ENCODE measurements around the gene STAM. TPM values are rescaled to one million over a fixed set of nuclear protein-coding genes. Genes with fewer than 3 reads are reported as not detected.

The STAM gene
- total RNA-seq, 4 donors from 2014 or later, result 19.4 to 23.6 (median 21.8) TPM

- intact Hi-C loops (cut with DNase I), result no loop called here
- Histone ChIP-seq H3K4me1 (no peaks in the 10 kb centered on the region), H3K27ac (no peak overlapping the region), H3K4me3 (replicated peaks in 1 of 3) (no peak overlapping the region), H3K9me3 (no peaks in the 10 kb centered on the region), H3K36me3 (no peaks in the 10 kb centered on the region), H3K27me3 (no peaks in the 10 kb centered on the region)
- DNase-seq, result no peak
- WGBS, 2 donors, result 87 to 89% methylated on average over 1 of the region's 1 CpG
- TF ChIP-seq, protein P1, sequence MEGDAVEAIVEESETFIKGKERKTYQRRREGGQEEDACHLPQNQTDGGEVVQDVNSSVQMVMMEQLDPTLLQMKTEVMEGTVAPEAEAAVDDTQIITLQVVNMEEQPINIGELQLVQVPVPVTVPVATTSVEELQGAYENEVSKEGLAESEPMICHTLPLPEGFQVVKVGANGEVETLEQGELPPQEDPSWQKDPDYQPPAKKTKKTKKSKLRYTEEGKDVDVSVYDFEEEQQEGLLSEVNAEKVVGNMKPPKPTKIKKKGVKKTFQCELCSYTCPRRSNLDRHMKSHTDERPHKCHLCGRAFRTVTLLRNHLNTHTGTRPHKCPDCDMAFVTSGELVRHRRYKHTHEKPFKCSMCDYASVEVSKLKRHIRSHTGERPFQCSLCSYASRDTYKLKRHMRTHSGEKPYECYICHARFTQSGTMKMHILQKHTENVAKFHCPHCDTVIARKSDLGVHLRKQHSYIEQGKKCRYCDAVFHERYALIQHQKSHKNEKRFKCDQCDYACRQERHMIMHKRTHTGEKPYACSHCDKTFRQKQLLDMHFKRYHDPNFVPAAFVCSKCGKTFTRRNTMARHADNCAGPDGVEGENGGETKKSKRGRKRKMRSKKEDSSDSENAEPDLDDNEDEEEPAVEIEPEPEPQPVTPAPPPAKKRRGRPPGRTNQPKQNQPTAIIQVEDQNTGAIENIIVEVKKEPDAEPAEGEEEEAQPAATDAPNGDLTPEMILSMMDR (IDR thresholded peaks at IDR 0.05), result no peak
- TF ChIP-seq POLR2A (IDR thresholded peaks at IDR 0.05), result no peak
Observed at GRCh38 chr10:17633353-17633752, 10.6 kb upstream of the STAM start.

- intact Hi-C loops (cut with DNase I), result no loop called here
- no peaks in the 10 kb centered on the region for H3K27me3 ChIP-seq
Observed at GRCh38 chr10:17637869-17638268, 6.1 kb upstream of the STAM start.

GRCh38 chr10:17640331-17640816 lies 3.6 kb upstream of the STAM start:
- H3K4me3 ChIP-seq (replicated peaks in 1 of 3), result no peak overlapping the region
- intact Hi-C loops (cut with DNase I), result no loop called here
- no peak for DNase-seq
- H3K27ac ChIP-seq, result no peak overlapping the region
- peaks cover 14 to 18% of the 10 kb centered on the region in 2 donors for H3K4me1 ChIP-seq
- no peaks in the 10 kb centered on the region for H3K36me3 ChIP-seq
- 96 to 97% methylated on average over 4 of the region's 4 CpGs for whole genome bisulfite sequencing, 2 donors
- no peaks in the 10 kb centered on the region for H3K9me3 ChIP-seq
- no peak for TF ChIP-seq POLR2A (IDR thresholded peaks at IDR 0.05)
- TF ChIP-seq, protein P1 (IDR thresholded peaks at IDR 0.05), result no peak
- no peaks in the 10 kb centered on the region for H3K27me3 ChIP-seq

More at GRCh38 chr10:17637869-17638268, 6.1 kb upstream of the STAM start:
- H3K4me1 ChIP-seq, result peaks cover 4 to 5% of the 10 kb centered on the region in 2 donors
- H3K27ac ChIP-seq, result no peak overlapping the region
- TF ChIP-seq, protein P1 (IDR thresholded peaks at IDR 0.05), result no peak
- TF ChIP-seq POLR2A (IDR thresholded peaks at IDR 0.05), result no peak
- WGBS, 2 donors, result 95 to 97% methylated on average over 5 of the region's 5 CpGs
- H3K4me3 ChIP-seq (replicated peaks in 1 of 3), result no peak overlapping the region
- no peaks in the 10 kb centered on the region for H3K9me3 ChIP-seq
- H3K36me3 ChIP-seq, result no peaks in the 10 kb centered on the region
- no peak for DNase-seq

DNA sequence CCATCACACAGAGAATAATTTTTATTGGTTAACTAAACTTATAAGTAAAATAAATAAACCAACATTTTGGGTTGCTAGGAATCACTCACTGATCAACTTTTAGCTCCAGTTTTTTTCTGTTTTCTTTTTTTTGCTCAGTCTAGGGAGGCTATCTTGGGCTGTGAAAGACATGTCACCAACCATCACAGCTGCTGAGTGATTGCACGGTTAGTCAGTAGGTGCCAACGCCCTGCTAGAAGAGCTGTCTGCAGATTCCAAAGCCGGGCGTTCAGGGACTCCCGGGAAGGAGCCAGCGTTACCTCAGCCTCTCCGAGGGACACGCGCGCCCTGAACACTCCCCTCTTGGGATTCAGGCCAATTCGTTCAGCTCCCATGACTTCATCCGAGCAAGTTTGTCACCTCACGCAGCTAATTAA lies 604 bp upstream of the STAM start:
- no peak for TF ChIP-seq POLR2A (IDR thresholded peaks at IDR 0.05)
- TF ChIP-seq, protein P1 (IDR thresholded peaks at IDR 0.05), result no peak
- H3K4me3 ChIP-seq (replicated peaks in 1 of 3), result peak overlapping the region; percentile 74 to 95 (median 78)
- peaks cover 22 to 28% of the 10 kb centered on the region in 2 donors for H3K4me1 ChIP-seq
- DNase-seq, result peak; percentile 74 to 82
- 0% methylated on average over 13 of the region's 13 CpGs for WGBS, 2 donors
- no peaks in the 10 kb centered on the region for H3K36me3 ChIP-seq
- intact Hi-C loops (cut with DNase I), result no loop called here
- H3K27me3 ChIP-seq, result no peaks in the 10 kb centered on the region
- H3K9me3 ChIP-seq, result no peaks in the 10 kb centered on the region
- H3K27ac ChIP-seq, result peak overlapping the region; percentile 91 to 99 (median 95)

DNA sequence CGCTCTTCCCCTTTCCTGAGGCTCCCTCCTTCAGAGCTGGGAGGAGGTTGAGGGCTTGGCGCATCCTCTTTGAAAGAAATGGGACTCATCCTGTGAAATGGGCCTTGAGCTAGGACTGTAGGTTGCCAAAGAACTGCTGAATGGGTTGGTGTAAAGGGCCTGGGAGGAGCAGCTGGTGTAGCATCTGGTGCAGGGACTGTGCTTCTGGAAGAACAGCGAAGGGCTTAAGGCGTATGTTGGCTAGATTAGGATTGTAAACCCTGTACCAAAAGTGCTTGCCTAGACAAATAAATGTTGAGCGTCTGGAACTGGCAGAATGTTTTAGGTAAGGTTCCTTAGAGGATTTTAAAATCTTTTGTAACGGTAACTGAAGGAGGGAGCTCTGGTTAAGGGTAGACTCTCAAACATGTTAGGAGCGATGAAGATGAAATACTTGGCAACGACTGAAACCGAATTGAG lies 563 bp downstream of the STAM start:
- Histone ChIP-seq H3K27me3 (no peaks in the 10 kb centered on the region), H3K4me1 (peaks cover 22 to 28% of the 10 kb centered on the region in 2 donors), H3K36me3 (no peaks in the 10 kb centered on the region), H3K27ac (peak overlapping the region; percentile 91 to 99 (median 95)), H3K4me3 (replicated peaks in 1 of 3) (peak overlapping the region; percentile 74 to 95 (median 78)), H3K9me3 (no peaks in the 10 kb centered on the region)
- intact Hi-C loops (cut with DNase I), result no loop called here
- 0 to 3% methylated on average over 9 of the region's 9 CpGs for WGBS, 2 donors
- DNase-seq, result no peak
- TF ChIP-seq, protein P1 (IDR thresholded peaks at IDR 0.05), result no peak
- TF ChIP-seq POLR2A (IDR thresholded peaks at IDR 0.05), result no peak

All from thyroid gland (tissue), 4 donors.